H1 (cell line): ENCODE data around the gene PSMB5. TPM values are rescaled to one million over a fixed set of nuclear protein-coding genes. Genes with fewer than 3 reads are reported as not detected.

Experiments
- CTCF ChIP-seq, 3 experiments: IDR thresholded peaks; 1 replicate in 2 of 3; 2 replicates in 1 of 3; pipeline versions ENCODE4 v1.5.1 to v1.6.1; 2011; ENCODE audit warnings: low read length in 3 of 3, mild to moderate bottlenecking in 3 of 3, inconsistent platforms in 2 of 3, low read depth in 1 of 3, moderate library complexity in 1 of 3; ENCODE audit not compliant: insufficient read depth in 1 of 3; ENCODE audit errors: control extremely low read depth in 1 of 3
- FOSL1 ChIP-seq: IDR thresholded peaks from 2 replicates; pipeline ENCODE4 v1.6.1; 2011; ENCODE audit warnings: mild to moderate bottlenecking, low read depth, low read length, moderate library complexity; ENCODE audit not compliant: insufficient read depth
- JUND ChIP-seq: IDR thresholded peaks from 2 replicates; pipeline ENCODE4 v1.6.1; 2011; ENCODE audit warnings: mild to moderate bottlenecking, improper control_type of control experiment, low read length
- NRF1 ChIP-seq: IDR thresholded peaks from 2 replicates; pipeline ENCODE4 v1.6.1; 2011; ENCODE audit warnings: mild to moderate bottlenecking, low read depth, low read length, improper control_type of control experiment
- TCF12 ChIP-seq: IDR thresholded peaks from 2 replicates; pipeline ENCODE4 v1.6.1; 2011; ENCODE audit warnings: low read depth, mild to moderate bottlenecking, low read length
- USF2 ChIP-seq: IDR thresholded peaks from 2 replicates; pipeline ENCODE4 v1.6.1; 2011; ENCODE audit warnings: low read length, improper control_type of control experiment
- polyA plus RNA-seq, 7 experiments: library from polyadenylated mRNA; depleted of rRNA in 3 of 7; stranded (reverse) in 5 of 7; unstranded in 2 of 7; fragments of >200 nt in 5 of 7; fragments of 200-250 nt in 2 of 7; gene quantifications; 1 replicate in 5 of 7; 2 replicates in 1 of 7; 4 replicates in 1 of 7; pipeline versions ENCODE4 v1.2.1 to v1.2.3, GENCODE V29; 2011 to 2013; ENCODE audit warnings: missing spikeins in 2 of 7, mixed read lengths in 2 of 7
- total RNA-seq: library from RNA; stranded (reverse); fragmentation: NEBNext Ultra II Directional; extraction: Animal tissue kit (Norgen Biotek cat#: 25700); gene quantifications from 2 replicates; pipeline ENCODE4 v1.2.1, GENCODE V29; 2021

The PSMB5 gene
- total and polyA plus RNA-seq, 2 of the 8 experiments (the other 6 are each of a cell fraction or from before 2014, with no cell fraction given): 254 to 510 TPM

- TF ChIP-seq CTCF (IDR thresholded peaks at IDR 0.05; ENCODE audit: control extremely low read depth in 1 of 3, insufficient read depth in 1 of 3, low read depth in 1 of 3, low read length in 3 of 3) (no peak), NRF1 (no peak), TCF12 (no peak), FOSL1 (no peak), USF2 (no peak), JUND (no peak)
- TF ChIP-seq, all 59 proteins: peak for 0
These were observed 48.7 kb downstream of the PSMB5 start (continued) for GRCh38 chr14:22985894-22986507.
